Measurements from ENCODE around the gene CYP27C1.

DNA sequence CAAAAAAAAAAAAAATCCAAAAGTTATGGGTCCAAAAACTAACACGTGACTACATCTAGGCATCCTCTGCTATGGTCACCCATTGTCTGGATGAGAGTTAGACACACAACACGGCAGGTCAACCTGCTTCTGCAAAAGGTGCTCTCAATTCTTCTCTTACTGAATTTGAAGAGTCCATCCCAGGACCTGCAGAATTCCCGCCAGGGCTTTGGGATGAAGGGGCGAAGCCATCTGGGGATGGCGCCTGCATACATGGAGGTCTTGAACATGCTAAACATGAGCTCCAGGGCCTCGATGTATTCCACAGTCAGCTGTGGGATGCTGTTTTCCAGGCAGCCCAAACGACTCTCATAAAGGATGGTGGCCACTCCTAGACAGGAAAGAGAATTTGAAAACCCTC, 19.1 kb downstream of the CYP27C1 start:
- TF ChIP-seq, protein P1, sequence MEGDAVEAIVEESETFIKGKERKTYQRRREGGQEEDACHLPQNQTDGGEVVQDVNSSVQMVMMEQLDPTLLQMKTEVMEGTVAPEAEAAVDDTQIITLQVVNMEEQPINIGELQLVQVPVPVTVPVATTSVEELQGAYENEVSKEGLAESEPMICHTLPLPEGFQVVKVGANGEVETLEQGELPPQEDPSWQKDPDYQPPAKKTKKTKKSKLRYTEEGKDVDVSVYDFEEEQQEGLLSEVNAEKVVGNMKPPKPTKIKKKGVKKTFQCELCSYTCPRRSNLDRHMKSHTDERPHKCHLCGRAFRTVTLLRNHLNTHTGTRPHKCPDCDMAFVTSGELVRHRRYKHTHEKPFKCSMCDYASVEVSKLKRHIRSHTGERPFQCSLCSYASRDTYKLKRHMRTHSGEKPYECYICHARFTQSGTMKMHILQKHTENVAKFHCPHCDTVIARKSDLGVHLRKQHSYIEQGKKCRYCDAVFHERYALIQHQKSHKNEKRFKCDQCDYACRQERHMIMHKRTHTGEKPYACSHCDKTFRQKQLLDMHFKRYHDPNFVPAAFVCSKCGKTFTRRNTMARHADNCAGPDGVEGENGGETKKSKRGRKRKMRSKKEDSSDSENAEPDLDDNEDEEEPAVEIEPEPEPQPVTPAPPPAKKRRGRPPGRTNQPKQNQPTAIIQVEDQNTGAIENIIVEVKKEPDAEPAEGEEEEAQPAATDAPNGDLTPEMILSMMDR (IDR thresholded peaks at IDR 0.05; ENCODE audit: low read depth, low read length, poor library complexity, severe bottlenecking) = no peak
- TF ChIP-seq EZH2phosphoT487 (IDR thresholded peaks at IDR 0.05; ENCODE audit: borderline replicate concordance, low read length) = no peak
